Stomach (tissue), 4 donors: ENCODE data around the gene AMDHD2.

ENCODE experiments used
- POLR2A ChIP-seq, 4 donors: fragments of 450-650 bp; IDR thresholded peaks; one replicate each; pipeline ENCODE4 v1.6.1; 2016; ENCODE audit warnings: antibody characterized with exemption in 4 of 4, control low read depth in 2 of 4, mild to moderate bottlenecking in 1 of 4, moderate library complexity in 1 of 4
- POLR2AphosphoS5 ChIP-seq, 3 donors: sonication (generic); formaldehyde crosslinking; IDR thresholded peaks; one replicate each; pipeline ENCODE4 v1.6.1; 2016; ENCODE audit warnings: antibody characterized with exemption in 3 of 3
- TF ChIP-seq, protein P1 (sequence below), 7 experiments: fragments of 450-650 bp in 4 of 7; fragments of 200-600 bp in 3 of 7; sonication (generic) in 3 of 7; IDR thresholded peaks; one replicate each; pipeline ENCODE4 v1.5.1; 2016 to 2019; ENCODE audit warnings: antibody characterized with exemption in 7 of 7, control low read depth in 2 of 7, mild to moderate bottlenecking in 1 of 7

DNA sequence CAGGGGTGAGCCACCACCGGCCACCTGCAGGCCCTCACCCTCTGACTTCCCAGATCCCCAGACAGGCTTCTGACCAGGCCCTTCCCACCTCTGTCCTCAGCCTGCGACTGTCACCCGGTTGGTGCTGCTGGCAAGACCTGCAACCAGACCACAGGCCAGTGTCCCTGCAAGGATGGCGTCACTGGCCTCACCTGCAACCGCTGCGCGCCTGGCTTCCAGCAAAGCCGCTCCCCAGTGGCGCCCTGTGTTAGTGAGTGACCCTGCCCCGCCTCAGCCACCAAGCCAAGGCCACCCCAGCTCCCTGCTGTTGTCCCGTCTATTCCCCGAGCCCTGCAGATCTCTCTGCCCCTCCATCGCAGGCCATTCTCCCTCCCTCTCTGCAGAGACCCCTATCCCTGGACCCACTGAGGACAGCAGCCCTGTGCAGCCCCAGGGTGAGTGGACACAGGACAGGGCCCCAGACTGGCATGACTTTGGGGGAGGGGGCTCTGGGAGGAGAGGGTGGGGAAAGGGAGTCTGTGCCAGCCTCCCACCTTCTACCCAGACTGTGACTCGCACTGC is 47.2 kb upstream of the AMDHD2 start:
- TF ChIP-seq, protein P1, sequence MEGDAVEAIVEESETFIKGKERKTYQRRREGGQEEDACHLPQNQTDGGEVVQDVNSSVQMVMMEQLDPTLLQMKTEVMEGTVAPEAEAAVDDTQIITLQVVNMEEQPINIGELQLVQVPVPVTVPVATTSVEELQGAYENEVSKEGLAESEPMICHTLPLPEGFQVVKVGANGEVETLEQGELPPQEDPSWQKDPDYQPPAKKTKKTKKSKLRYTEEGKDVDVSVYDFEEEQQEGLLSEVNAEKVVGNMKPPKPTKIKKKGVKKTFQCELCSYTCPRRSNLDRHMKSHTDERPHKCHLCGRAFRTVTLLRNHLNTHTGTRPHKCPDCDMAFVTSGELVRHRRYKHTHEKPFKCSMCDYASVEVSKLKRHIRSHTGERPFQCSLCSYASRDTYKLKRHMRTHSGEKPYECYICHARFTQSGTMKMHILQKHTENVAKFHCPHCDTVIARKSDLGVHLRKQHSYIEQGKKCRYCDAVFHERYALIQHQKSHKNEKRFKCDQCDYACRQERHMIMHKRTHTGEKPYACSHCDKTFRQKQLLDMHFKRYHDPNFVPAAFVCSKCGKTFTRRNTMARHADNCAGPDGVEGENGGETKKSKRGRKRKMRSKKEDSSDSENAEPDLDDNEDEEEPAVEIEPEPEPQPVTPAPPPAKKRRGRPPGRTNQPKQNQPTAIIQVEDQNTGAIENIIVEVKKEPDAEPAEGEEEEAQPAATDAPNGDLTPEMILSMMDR (IDR thresholded peaks at IDR 0.05) = no peak
- TF ChIP-seq POLR2AphosphoS5 (IDR thresholded peaks at IDR 0.05) = no peak
- no peak for TF ChIP-seq POLR2A (IDR thresholded peaks at IDR 0.05)
